CD4-positive, alpha-beta T cell treated with Interleukin-21 for 1 hour (primary cell): ENCODE data around the gene SEZ6L.

Experiments used
- DNase-seq: peaks from one replicate; pipeline ENCODE4 v3.0.0-alpha.2; 2020

SEZ6L gene

GRCh38 chr22:26169315-26170111 is at the start of gene SEZ6L:
TSS of gene SEZ6L (plus strand) at chr22:26169462. CDS start at chr22:26169670, 208 bp downstream.
- no peak for DNase-seq

- no peak for DNase-seq
Observed at GRCh38 chr22:26122920-26123468, 46.3 kb upstream of the SEZ6L start.

- DNase-seq, result no peak
Observed at GRCh38 chr22:26124991-26125725, 44.1 kb upstream of the SEZ6L start.

GRCh38 chr22:26127126-26127525 is 42.1 kb upstream of the SEZ6L start:
- DNase-seq, result no peak

GRCh38 chr22:26127556-26127955 is 41.7 kb upstream of the SEZ6L start:
- DNase-seq, result no peak

GRCh38 chr22:26131589-26132154 is 37.6 kb upstream of the SEZ6L start:
- DNase-seq, result no peak

- no peak for DNase-seq
Observed at GRCh38 chr22:26134654-26135330, 34.5 kb upstream of the SEZ6L start.

- no peak for DNase-seq
Observed at GRCh38 chr22:26135806-26136205, 33.5 kb upstream of the SEZ6L start.

GRCh38 chr22:26139310-26139709 is 30.0 kb upstream of the SEZ6L start:
- no peak for DNase-seq

- DNase-seq, result no peak
Observed at GRCh38 chr22:26141831-26142230, 27.4 kb upstream of the SEZ6L start.

GRCh38 chr22:26143806-26144325 is 25.4 kb upstream of the SEZ6L start:
- no peak for DNase-seq

- DNase-seq, result no peak
Observed at GRCh38 chr22:26159886-26160285, 9.4 kb upstream of the SEZ6L start.

- no peak for DNase-seq
Observed at GRCh38 chr22:26161746-26162145, 7.5 kb upstream of the SEZ6L start.

- DNase-seq, result no peak
Observed at GRCh38 chr22:26162926-26163325, 6.3 kb upstream of the SEZ6L start.

GRCh38 chr22:26164174-26164573 is 5.1 kb upstream of the SEZ6L start:
- no peak for DNase-seq

- DNase-seq, result no peak
Observed at GRCh38 chr22:26168330-26168851, 871 bp upstream of the SEZ6L start.

- no peak for DNase-seq
Observed at GRCh38 chr22:26168939-26169314, 335 bp upstream of the SEZ6L start.

GRCh38 chr22:26170112-26170492 is 840 bp downstream of the SEZ6L start:
- no peak for DNase-seq

- no peak for DNase-seq
Observed at GRCh38 chr22:26170795-26171580, 1.7 kb downstream of the SEZ6L start.

GRCh38 chr22:26172389-26172990 is 3.2 kb downstream of the SEZ6L start:
- DNase-seq, result peak; percentile 10

GRCh38 chr22:26174280-26174679 is 5.0 kb downstream of the SEZ6L start:
- no peak for DNase-seq
